ENCODE results near the gene FKBP7.

DNA sequence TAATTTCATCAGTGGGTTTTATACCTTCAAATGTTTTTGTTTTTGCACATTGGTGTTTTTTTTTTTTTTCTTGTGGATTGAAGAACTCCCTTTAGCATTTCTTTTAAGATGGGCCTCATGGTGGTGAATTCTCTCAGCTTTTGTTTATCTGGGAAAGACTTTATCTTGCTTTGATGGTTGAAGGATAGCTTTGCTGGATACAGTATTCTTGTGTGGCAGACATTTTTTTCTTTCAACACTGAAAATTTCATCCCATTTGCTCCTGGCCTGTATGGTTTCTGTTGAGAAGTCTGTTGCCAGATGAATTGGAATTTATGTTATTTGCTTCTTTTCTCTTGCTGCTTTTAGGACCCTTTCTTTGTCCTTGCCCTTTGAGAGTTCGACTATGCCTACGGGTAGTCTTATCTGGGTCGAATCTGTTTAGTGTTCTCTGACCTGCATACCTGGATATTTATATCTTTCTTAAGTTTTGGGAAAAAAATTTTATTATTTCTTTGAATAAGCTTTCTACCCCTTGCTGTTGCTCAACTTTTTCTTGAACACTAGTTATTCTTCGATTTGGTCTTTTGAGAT lies 53.1 kb downstream of the FKBP7 start:
- TF ChIP-seq POLR2A (IDR thresholded peaks at IDR 0.05; ENCODE audit: low read depth): no peak
- TF ChIP-seq, protein P1, sequence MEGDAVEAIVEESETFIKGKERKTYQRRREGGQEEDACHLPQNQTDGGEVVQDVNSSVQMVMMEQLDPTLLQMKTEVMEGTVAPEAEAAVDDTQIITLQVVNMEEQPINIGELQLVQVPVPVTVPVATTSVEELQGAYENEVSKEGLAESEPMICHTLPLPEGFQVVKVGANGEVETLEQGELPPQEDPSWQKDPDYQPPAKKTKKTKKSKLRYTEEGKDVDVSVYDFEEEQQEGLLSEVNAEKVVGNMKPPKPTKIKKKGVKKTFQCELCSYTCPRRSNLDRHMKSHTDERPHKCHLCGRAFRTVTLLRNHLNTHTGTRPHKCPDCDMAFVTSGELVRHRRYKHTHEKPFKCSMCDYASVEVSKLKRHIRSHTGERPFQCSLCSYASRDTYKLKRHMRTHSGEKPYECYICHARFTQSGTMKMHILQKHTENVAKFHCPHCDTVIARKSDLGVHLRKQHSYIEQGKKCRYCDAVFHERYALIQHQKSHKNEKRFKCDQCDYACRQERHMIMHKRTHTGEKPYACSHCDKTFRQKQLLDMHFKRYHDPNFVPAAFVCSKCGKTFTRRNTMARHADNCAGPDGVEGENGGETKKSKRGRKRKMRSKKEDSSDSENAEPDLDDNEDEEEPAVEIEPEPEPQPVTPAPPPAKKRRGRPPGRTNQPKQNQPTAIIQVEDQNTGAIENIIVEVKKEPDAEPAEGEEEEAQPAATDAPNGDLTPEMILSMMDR (IDR thresholded peaks at IDR 0.05): no peak
